Mesodermal cell (in vitro differentiated cells): ENCODE measurements around the gene FNIP1.
"Not testable (repeated sequence)": the region's sequence is repeated elsewhere in the genome, so short reads cannot be mapped to it uniquely, and the experiment has no call there.

Experiments used
- H3K27ac ChIP-seq: 2 replicates; pipeline ENCODE4 v1.7.0; 2013; ENCODE audit warnings: mild to moderate bottlenecking, low read depth, low read length, moderate library complexity; ENCODE audit not compliant: severe bottlenecking
- H3K36me3 ChIP-seq: 2 replicates; pipeline ENCODE4 v1.7.1; 2013; ENCODE audit warnings: mild to moderate bottlenecking, low read length, moderate library complexity; ENCODE audit not compliant: control insufficient read depth, insufficient read depth
- H3K4me1 ChIP-seq: one replicate; pipeline ENCODE4 v1.7.1; 2013; ENCODE audit warnings: mild to moderate bottlenecking, low read length; ENCODE audit not compliant: insufficient read depth, control insufficient read depth, poor library complexity, severe bottlenecking
- H3K4me3 ChIP-seq: 2 replicates; pipeline ENCODE4 v1.7.0; 2013; ENCODE audit warnings: low read length, control low read depth, mild to moderate bottlenecking; ENCODE audit not compliant: insufficient read depth, poor library complexity, severe bottlenecking; ENCODE audit errors: extremely low read depth
- H3K9me3 ChIP-seq: 2 replicates; pipeline ENCODE4 v1.7.1; 2013; ENCODE audit warnings: mild to moderate bottlenecking, low read length, moderate library complexity; ENCODE audit not compliant: control insufficient read depth
- WGBS, 2 experiments: methylation state at CpG; one replicate each; pipeline ENCODE4 v1.1.5; 2013; ENCODE audit warnings: missing lambda C conversion rate in 2 of 2; ENCODE audit not compliant: insufficient coverage in 2 of 2; 5-methylcytosine and 5-hydroxymethylcytosine counted together

FNIP1 gene

GRCh38 chr5:131751506-131751905, 45.3 kb downstream of the FNIP1 start:
- Histone ChIP-seq H3K27ac (no peak overlapping the region), H3K36me3 (peaks cover 4% of the 10 kb centered on the region), H3K9me3 (no peaks in the 10 kb centered on the region), H3K4me1 (no peaks in the 10 kb centered on the region), H3K4me3 (no peak overlapping the region)
- WGBS, 2 experiments, result 86 to 100% methylated on average over 1 of the region's 2 CpGs

DNA sequence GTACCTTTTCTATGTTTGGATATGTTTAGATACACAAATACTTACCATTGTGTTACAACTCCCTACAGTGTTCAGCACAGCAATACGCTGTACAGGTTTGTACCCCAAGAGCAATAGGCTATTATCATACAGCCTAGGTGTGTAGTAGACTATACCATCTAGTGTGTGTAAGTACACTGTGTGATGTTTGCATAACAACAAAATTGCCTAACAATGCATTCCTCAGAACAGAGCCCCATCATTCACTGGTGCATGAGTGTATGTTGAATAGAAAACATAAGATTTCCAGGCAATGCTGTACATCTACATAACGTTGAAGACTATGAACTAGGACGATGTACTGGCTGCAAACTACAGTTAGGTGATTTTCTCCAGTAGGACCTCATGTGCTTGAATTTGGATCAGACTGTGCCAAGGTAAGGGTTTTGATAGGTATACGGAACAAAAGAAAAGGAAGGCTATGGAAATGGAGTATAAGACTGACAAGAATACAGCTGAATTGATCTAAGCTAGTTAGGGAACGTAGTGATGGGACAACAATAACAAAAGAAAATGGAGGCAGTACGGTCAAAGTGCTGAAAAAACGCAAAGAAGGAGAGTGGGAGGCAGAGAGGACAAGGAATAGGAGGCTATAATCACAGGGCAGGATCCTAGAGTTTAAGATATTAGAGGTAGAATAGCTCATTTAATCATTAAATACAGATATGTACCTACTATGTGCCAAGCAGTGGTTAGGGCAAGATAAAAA, 46.9 kb downstream of the FNIP1 start:
- Histone ChIP-seq H3K9me3 (no peaks in the 10 kb centered on the region), H3K36me3 (peaks cover 4% of the 10 kb centered on the region), H3K4me1 (no peaks in the 10 kb centered on the region), H3K27ac (no peak overlapping the region), H3K4me3 (no peak overlapping the region)
- WGBS, 2 experiments, result 95% methylated on average over 6 of the region's 7 CpGs

- WGBS, 2 experiments, result 98% methylated on average over 4 to 6 of the region's 7 CpGs
Observed at GRCh38 chr5:131749138-131749537, 47.7 kb downstream of the FNIP1 start.

DNA sequence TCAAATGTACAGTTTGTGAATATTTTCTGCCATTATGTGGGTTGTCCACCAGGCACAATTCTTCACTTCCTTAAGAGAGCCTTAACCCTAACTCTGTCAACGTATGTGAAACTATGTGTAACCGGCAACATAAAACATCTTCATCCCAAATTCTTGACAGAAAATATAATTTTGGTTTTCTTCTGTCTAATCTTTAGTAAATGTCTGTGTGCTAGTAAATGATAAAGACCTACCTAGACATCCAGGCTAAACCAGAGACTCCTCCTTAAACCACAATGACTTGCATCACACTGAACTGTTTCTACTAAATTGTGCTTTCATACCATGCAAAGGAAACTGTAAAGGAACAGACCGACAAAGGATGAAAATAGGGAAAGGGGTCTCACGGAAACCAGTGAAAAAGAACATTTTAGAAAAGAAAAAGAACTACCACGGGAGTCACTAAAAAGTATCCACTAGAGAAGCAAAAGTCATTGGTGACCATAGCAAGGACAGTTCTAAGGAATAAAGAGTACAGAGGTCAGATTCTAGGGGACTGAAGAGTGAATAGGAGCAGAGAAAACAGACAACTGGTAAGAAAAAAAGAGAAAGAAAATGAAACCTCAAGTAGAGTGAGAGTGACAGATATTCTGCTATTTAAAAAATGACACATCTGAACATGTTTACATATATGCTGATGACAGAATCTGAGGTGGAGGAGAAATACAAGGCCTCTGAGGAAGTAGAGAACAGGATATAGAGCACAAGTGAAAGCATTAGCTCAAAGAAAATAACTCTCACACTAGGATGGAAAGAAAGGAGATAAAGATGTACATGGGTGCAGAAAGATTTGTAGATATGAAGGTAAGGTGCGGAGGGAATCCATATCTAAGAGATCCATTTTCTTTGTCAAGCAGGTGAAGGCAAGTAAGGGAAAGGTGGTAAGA, 49.4 kb downstream of the FNIP1 start:
- H3K4me1 ChIP-seq, result no peaks in the 10 kb centered on the region
- H3K36me3 ChIP-seq, result peaks cover 15% of the 10 kb centered on the region
- no peaks in the 10 kb centered on the region for H3K9me3 ChIP-seq
- H3K4me3 ChIP-seq, result no peak overlapping the region
- H3K27ac ChIP-seq, result no peak overlapping the region
- 92 to 100% methylated on average over 1 to 3 of the region's 6 CpGs for WGBS, 2 experiments

More at GRCh38 chr5:131749138-131749537, 47.7 kb downstream of the FNIP1 start:
- Histone ChIP-seq H3K9me3 (no peaks in the 10 kb centered on the region), H3K36me3 (peaks cover 7% of the 10 kb centered on the region), H3K4me3 (no peak overlapping the region), H3K27ac (no peak overlapping the region), H3K4me1 (no peaks in the 10 kb centered on the region)

GRCh38 chr5:131746423-131746822, 50.4 kb downstream of the FNIP1 start:
- WGBS, 2 experiments, result 50 to 100% methylated on average over 1 of the region's 4 CpGs
- Histone ChIP-seq H3K27ac (no peak overlapping the region), H3K9me3 (no peaks in the 10 kb centered on the region)

DNA sequence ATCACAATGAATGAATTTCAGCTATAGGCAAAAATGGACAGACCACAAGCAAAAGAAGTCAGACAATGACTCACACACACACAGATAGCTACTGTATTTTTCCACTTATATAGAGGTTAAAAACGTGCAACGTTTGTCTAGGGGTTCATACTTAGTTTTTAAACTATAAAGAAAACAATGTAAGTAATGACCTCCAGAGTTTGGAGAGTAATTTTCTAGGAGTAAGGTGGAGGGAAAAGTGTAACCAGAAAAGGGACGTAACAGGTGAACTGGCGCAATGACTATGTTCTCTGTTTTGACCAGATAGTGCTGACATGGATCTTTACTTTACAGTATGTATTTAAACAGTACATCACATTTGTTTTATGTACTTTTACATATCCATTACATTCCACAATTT, 51.1 kb downstream of the FNIP1 start:
- no peaks in the 10 kb centered on the region for H3K9me3 ChIP-seq
- H3K27ac ChIP-seq, result no peak overlapping the region
- 100% methylated on average over 2 of the region's 4 CpGs; no CpG with 5 or more reads in 1 of the 2 experiments for WGBS, 2 experiments
- no peaks in the 10 kb centered on the region for H3K4me1 ChIP-seq
- no peak overlapping the region for H3K4me3 ChIP-seq
- H3K36me3 ChIP-seq, result peaks cover 24% of the 10 kb centered on the region

More at GRCh38 chr5:131746423-131746822, 50.4 kb downstream of the FNIP1 start:
- peaks cover 22% of the 10 kb centered on the region for H3K36me3 ChIP-seq
- H3K4me1 ChIP-seq, result no peaks in the 10 kb centered on the region
- no peak overlapping the region for H3K4me3 ChIP-seq

GRCh38 chr5:131745155-131745554, 51.7 kb downstream of the FNIP1 start:
- Histone ChIP-seq H3K9me3 (no peaks in the 10 kb centered on the region), H3K27ac (no peak overlapping the region), H3K36me3 (peaks cover 29% of the 10 kb centered on the region), H3K4me3 (no peak overlapping the region), H3K4me1 (no peaks in the 10 kb centered on the region)
- WGBS, 2 experiments, result 78 to 90% methylated on average over 1 to 3 of the region's 3 CpGs

DNA sequence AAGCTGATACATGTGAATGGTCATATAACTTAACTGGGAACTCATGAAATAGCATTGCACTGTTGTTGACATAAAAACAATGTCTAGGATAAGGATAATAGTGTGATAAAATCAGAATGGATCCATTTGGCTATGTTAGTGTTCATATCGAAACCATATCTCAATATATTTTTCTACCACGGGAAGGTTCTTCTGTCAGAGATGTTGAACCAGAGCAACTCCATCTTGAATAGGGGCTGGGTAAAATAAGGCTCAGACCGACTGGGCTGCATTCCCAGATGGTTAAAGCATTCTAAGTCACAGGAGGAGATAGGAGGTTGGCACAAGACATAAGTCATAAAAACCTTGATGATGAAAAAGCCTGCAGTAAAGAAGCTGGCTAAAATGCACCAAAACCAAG, 56.3 kb downstream of the FNIP1 start:
- 90 to 100% methylated on average over 1 of the region's 3 CpGs for WGBS, 2 experiments
- H3K36me3 ChIP-seq, result peaks cover 52% of the 10 kb centered on the region

GRCh38 chr5:131735393-131735792, 61.4 kb downstream of the FNIP1 start:
- Histone ChIP-seq H3K9me3 (no peaks in the 10 kb centered on the region), H3K36me3 (peaks cover 25% of the 10 kb centered on the region), H3K27ac (no peak overlapping the region), H3K4me3 (no peak overlapping the region), H3K4me1 (no peaks in the 10 kb centered on the region)
- WGBS, 2 experiments, result no CpG with 5 or more reads among the region's 8 CpGs

More for the DNA sequence above, 56.3 kb downstream of the FNIP1 start:
- no peaks in the 10 kb centered on the region for H3K9me3 ChIP-seq
- H3K27ac ChIP-seq, result no peak overlapping the region
- no peaks in the 10 kb centered on the region for H3K4me1 ChIP-seq
- H3K4me3 ChIP-seq, result no peak overlapping the region

- WGBS, 2 experiments, result 100% methylated on average over 3 of the region's 6 CpGs
- H3K9me3 ChIP-seq, result not testable (repeated sequence)
Observed at GRCh38 chr5:131734939-131735338, 61.9 kb downstream of the FNIP1 start.

More at GRCh38 chr5:131734939-131735338, 61.9 kb downstream of the FNIP1 start:
- H3K4me3 ChIP-seq, H3K4me1 ChIP-seq, H3K27ac ChIP-seq: not testable (repeated sequence)
- peaks cover 24% of the 10 kb centered on the region for H3K36me3 ChIP-seq
